WTC11 (cell line): ENCODE results near the gene TRIM23. TPM values are rescaled to one million over a fixed set of nuclear protein-coding genes. Genes with fewer than 3 reads are reported as not detected.

ENCODE experiments used
- ATAC-seq: fragments of 200-7000 bp; cut with Tn5 transposase; 2 replicates; pipeline ENCODE4 v1.10.0; 2021; ENCODE audit warnings: mild to moderate bottlenecking, moderate library complexity
- CTCF ChIA-PET: fragments of 300-600 bp; sonication (Branson Sonifier 250); formaldehyde crosslinking; loops from one replicate; lab custom pipeline; 2021; ENCODE audit warnings: antibody characterized with exemption; lab: Charles Lee
- POLR2A ChIA-PET: fragments of 350-600 bp; sonication (Branson Sonifier 250); formaldehyde crosslinking; loops from one replicate; lab custom pipeline; 2021; ENCODE audit warnings: antibody characterized with exemption; lab: Charles Lee
- DNase-seq: peaks from one replicate; pipeline ENCODE4 v3.0.0; 2021; ENCODE audit warnings: low spot score
- H3K27ac Mint-ChIP-seq: 2 replicates; pipeline ENCODE4 v1.8.0; 2021; ENCODE audit warnings: mixed read lengths
- H3K27me3 Mint-ChIP-seq: 2 replicates; pipeline ENCODE4 v1.8.0; 2021; ENCODE audit warnings: low read depth, mild to moderate bottlenecking, moderate library complexity, mixed read lengths
- H3K36me3 Mint-ChIP-seq: 2 replicates; pipeline ENCODE4 v1.8.0; 2021; ENCODE audit warnings: mixed read lengths
- H3K4me1 Mint-ChIP-seq: 2 replicates; pipeline ENCODE4 v1.8.0; 2022; ENCODE audit warnings: mixed read lengths
- H3K4me3 Mint-ChIP-seq: 2 replicates; pipeline ENCODE4 v1.8.0; 2021; ENCODE audit warnings: mild to moderate bottlenecking, moderate library complexity, mixed read lengths
- H3K9me3 Mint-ChIP-seq: 2 replicates; pipeline ENCODE4 v1.8.0; 2021; ENCODE audit warnings: mixed read lengths
- ARID4B ChIP-seq: sonication (generic); formaldehyde crosslinking; IDR thresholded peaks from 2 replicates; pipeline ENCODE4 v1.8.0; 2023; ENCODE audit warnings: missing genetic modification reagents, mild to moderate bottlenecking, borderline replicate concordance
- CREB1 ChIP-seq: sonication (generic); formaldehyde crosslinking; IDR thresholded peaks from 2 replicates; pipeline ENCODE4 v1.8.0; 2023; ENCODE audit warnings: mild to moderate bottlenecking, missing genetic modification reagents
- ELF4 ChIP-seq: sonication (generic); formaldehyde crosslinking; IDR thresholded peaks from 2 replicates; pipeline ENCODE4 v1.8.1; 2022; ENCODE audit warnings: low read depth, mild to moderate bottlenecking, moderate library complexity, missing genetic modification reagents
- ESRRA ChIP-seq: sonication (generic); formaldehyde crosslinking; IDR thresholded peaks from 2 replicates; pipeline ENCODE4 v1.8.1; 2022; ENCODE audit warnings: mild to moderate bottlenecking, missing genetic modification reagents, borderline replicate concordance
- FOXJ3 ChIP-seq: sonication (generic); formaldehyde crosslinking; IDR thresholded peaks from 2 replicates; pipeline ENCODE4 v1.9.0; 2021; ENCODE audit warnings: missing genetic modification reagents, mild to moderate bottlenecking, borderline replicate concordance
- MYBL2 ChIP-seq: sonication (generic); formaldehyde crosslinking; IDR thresholded peaks from 2 replicates; pipeline ENCODE4 v1.8.1; 2023; ENCODE audit warnings: mild to moderate bottlenecking, moderate library complexity, missing genetic modification reagents
- NFE2L1 ChIP-seq: sonication (generic); formaldehyde crosslinking; IDR thresholded peaks from 2 replicates; pipeline ENCODE4 v1.8.1; 2023; ENCODE audit warnings: missing genetic modification reagents
- PRRX2 ChIP-seq: fragments of 250-450 bp; sonication (Bioruptor Pico); IDR thresholded peaks from 2 replicates; pipeline ENCODE4 v1.8.0; 2021; ENCODE audit warnings: mild to moderate bottlenecking
- TCF7 ChIP-seq: sonication (generic); formaldehyde crosslinking; IDR thresholded peaks from 2 replicates; pipeline ENCODE4 v1.8.0; 2022; ENCODE audit warnings: mild to moderate bottlenecking, low read depth, missing genetic modification reagents, moderate library complexity
- TP53 ChIP-seq: sonication (generic); formaldehyde crosslinking; IDR thresholded peaks from 2 replicates; pipeline ENCODE4 v1.8.1; 2023; ENCODE audit warnings: mild to moderate bottlenecking, missing genetic modification reagents
- ZNF138 ChIP-seq: sonication (generic); formaldehyde crosslinking; conservative IDR thresholded peaks from 2 replicates; pipeline ENCODE4 v1.8.1; 2022; ENCODE audit warnings: mild to moderate bottlenecking, moderate library complexity, missing genetic modification reagents
- ZNF281 ChIP-seq: sonication (generic); formaldehyde crosslinking; IDR thresholded peaks from 2 replicates; pipeline ENCODE4 v1.8.0; 2023; ENCODE audit warnings: mild to moderate bottlenecking, missing genetic modification reagents
- ZNF425 ChIP-seq: fragments of 250-450 bp; sonication (Bioruptor Pico); conservative IDR thresholded peaks from 2 replicates; pipeline ENCODE4 v1.9.0; 2021; ENCODE audit warnings: mild to moderate bottlenecking
- ZNF671 ChIP-seq: fragments of 250-450 bp; sonication (Bioruptor Pico); IDR thresholded peaks from 2 replicates; pipeline ENCODE4 v1.8.0; 2021; ENCODE audit warnings: mild to moderate bottlenecking
- ZSCAN18 ChIP-seq: fragments of 250-450 bp; sonication (Bioruptor Pico); IDR thresholded peaks from 2 replicates; pipeline ENCODE4 v2.1.2; 2022; ENCODE audit warnings: mild to moderate bottlenecking, moderate library complexity
- total RNA-seq: library from RNA; stranded (reverse); gene quantifications from 3 replicates; pipeline ENCODE4 v1.2.3, GENCODE V29; 2021
- TF ChIP-seq, protein P1 (sequence below): fragments of 250-450 bp; sonication (Bioruptor Pico); IDR thresholded peaks from 2 replicates; pipeline ENCODE4 v1.9.0; 2021; ENCODE audit warnings: mild to moderate bottlenecking
- TF ChIP-seq, protein P2 (sequence below): sonication (generic); formaldehyde crosslinking; conservative IDR thresholded peaks from 2 replicates; pipeline ENCODE4 v1.8.1; 2022; ENCODE audit warnings: mild to moderate bottlenecking, missing genetic modification reagents

TRIM23 gene
- total RNA-seq, 1 experiment from 2014 or later, result 11.8 TPM

DNA sequence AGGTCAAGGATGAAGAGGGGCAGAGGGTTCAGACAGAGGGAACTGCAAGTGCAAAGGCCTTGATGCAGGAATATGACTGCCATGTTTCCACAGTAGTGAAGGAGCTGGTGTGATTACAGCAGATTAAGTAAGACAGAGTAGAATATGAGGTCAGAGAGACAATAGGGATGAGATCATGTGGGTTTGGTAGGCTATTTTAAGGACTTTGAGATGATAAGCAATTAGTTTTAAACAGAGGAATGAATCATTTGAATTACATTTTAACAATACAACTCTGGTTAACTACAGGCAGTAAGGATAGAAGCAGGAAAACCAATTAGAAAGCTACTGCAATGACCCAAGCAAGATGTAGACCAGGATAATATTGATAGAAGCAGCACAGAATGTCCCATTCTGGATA, 68.8 kb downstream of the TRIM23 start:
- TF ChIP-seq PRRX2 (CRISPR knock-in tag), result no peak
- TF ChIP-seq CREB1 (CRISPR knock-in tag), result no peak
- no peak for TF ChIP-seq ESRRA (CRISPR knock-in tag)
- TF ChIP-seq NFE2L1 (CRISPR knock-in tag), result no peak
- no peak for TF ChIP-seq FOXJ3
- TF ChIP-seq, protein P1, sequence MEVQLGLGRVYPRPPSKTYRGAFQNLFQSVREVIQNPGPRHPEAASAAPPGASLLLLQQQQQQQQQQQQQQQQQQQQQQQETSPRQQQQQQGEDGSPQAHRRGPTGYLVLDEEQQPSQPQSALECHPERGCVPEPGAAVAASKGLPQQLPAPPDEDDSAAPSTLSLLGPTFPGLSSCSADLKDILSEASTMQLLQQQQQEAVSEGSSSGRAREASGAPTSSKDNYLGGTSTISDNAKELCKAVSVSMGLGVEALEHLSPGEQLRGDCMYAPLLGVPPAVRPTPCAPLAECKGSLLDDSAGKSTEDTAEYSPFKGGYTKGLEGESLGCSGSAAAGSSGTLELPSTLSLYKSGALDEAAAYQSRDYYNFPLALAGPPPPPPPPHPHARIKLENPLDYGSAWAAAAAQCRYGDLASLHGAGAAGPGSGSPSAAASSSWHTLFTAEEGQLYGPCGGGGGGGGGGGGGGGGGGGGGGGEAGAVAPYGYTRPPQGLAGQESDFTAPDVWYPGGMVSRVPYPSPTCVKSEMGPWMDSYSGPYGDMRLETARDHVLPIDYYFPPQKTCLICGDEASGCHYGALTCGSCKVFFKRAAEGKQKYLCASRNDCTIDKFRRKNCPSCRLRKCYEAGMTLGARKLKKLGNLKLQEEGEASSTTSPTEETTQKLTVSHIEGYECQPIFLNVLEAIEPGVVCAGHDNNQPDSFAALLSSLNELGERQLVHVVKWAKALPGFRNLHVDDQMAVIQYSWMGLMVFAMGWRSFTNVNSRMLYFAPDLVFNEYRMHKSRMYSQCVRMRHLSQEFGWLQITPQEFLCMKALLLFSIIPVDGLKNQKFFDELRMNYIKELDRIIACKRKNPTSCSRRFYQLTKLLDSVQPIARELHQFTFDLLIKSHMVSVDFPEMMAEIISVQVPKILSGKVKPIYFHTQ (CRISPR knock-in tag), result no peak
- no peak for TF ChIP-seq MYBL2 (CRISPR knock-in tag)
- no peak for TF ChIP-seq ZNF425 (CRISPR knock-in tag)
- TF ChIP-seq TP53, result no peak
- no peak for TF ChIP-seq ZSCAN18 (CRISPR knock-in tag)
- H3K9me3 Mint-ChIP-seq, result no peaks in the 10 kb centered on the region
- no peaks in the 10 kb centered on the region for H3K27me3 Mint-ChIP-seq
- ChIA-PET POLR2A (no interaction called here), CTCF (no interaction called here)
- DNase-seq, result no peak
- H3K4me1 Mint-ChIP-seq, result no peaks in the 10 kb centered on the region
- H3K27ac Mint-ChIP-seq, result no peak overlapping the region
- no peak overlapping the region for H3K4me3 Mint-ChIP-seq
- peaks cover 13% of the 10 kb centered on the region for H3K36me3 Mint-ChIP-seq
- no peak for ATAC-seq

GRCh38 chr5:65553941-65554340, 70.2 kb downstream of the TRIM23 start:
- POLR2A ChIA-PET, result no interaction called here
- TF ChIP-seq ZNF671 (CRISPR knock-in tag), result no peak
- no peak for TF ChIP-seq ELF4 (CRISPR knock-in tag)
- no peak for TF ChIP-seq TCF7
- TF ChIP-seq FOXJ3, result no peak
- no peak for TF ChIP-seq ZNF138 (CRISPR knock-in tag)
- no peak for TF ChIP-seq ZNF281 (CRISPR knock-in tag)
- TF ChIP-seq, protein P2, sequence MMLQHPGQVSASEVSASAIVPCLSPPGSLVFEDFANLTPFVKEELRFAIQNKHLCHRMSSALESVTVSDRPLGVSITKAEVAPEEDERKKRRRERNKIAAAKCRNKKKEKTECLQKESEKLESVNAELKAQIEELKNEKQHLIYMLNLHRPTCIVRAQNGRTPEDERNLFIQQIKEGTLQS (CRISPR knock-in tag), result no peak
- no peak for TF ChIP-seq ARID4B (CRISPR knock-in tag)
- no peaks in the 10 kb centered on the region for H3K27me3 Mint-ChIP-seq
- no peaks in the 10 kb centered on the region for H3K9me3 Mint-ChIP-seq
- H3K4me1 Mint-ChIP-seq, result no peaks in the 10 kb centered on the region
- CTCF ChIA-PET, result no interaction called here
- DNase-seq (no peak), ATAC-seq (no peak)
- H3K36me3 Mint-ChIP-seq, result peaks cover 18% of the 10 kb centered on the region
- no peak overlapping the region for H3K4me3 Mint-ChIP-seq
- H3K27ac Mint-ChIP-seq, result no peak overlapping the region
